HepG2 (cell line): Measurements from ENCODE around the gene LEMD2. TPM values are rescaled to one million over a fixed set of nuclear protein-coding genes. Genes with fewer than 3 reads are reported as not detected.

Source experiments
- ARNT ChIP-seq: fragments of 450-650 bp; IDR thresholded peaks from 2 replicates; pipeline ENCODE4 v1.6.1; 2017
- GATA4 ChIP-seq: sonication (generic); IDR thresholded peaks from 2 replicates; pipeline ENCODE4 v1.6.1; 2016; ENCODE audit warnings: antibody characterized with exemption, low read depth, borderline replicate concordance
- JUND ChIP-seq: sonication (generic); formaldehyde crosslinking; IDR thresholded peaks from 2 replicates; pipeline ENCODE4 v1.8.0; 2022; ENCODE audit warnings: mild to moderate bottlenecking, missing genetic modification reagents
- MIXL1 ChIP-seq: IDR thresholded peaks from 2 replicates; pipeline ENCODE4 v1.6.1; 2016
- PRDM4 ChIP-seq: sonication (generic); formaldehyde crosslinking; IDR thresholded peaks from 2 replicates; pipeline ENCODE4 v1.9.0; 2021; ENCODE audit warnings: missing genetic modification reagents, borderline replicate concordance
- RAD21 ChIP-seq: fragments of 450-650 bp; formaldehyde crosslinking; IDR thresholded peaks from 2 replicates; pipeline ENCODE4 v1.5.0; 2020; ENCODE audit warnings: mild to moderate bottlenecking
- ZBTB14 ChIP-seq: sonication (generic); formaldehyde crosslinking; IDR thresholded peaks from 2 replicates; pipeline ENCODE4 v1.4.0; 2020; ENCODE audit warnings: missing genetic modification reagents
- ZBTB4 ChIP-seq: sonication (generic); formaldehyde crosslinking; IDR thresholded peaks from 2 replicates; pipeline ENCODE4 v1.4.0; 2020; ENCODE audit warnings: missing genetic modification reagents, mild to moderate bottlenecking, borderline replicate concordance
- ZNF234 ChIP-seq: sonication (generic); formaldehyde crosslinking; conservative IDR thresholded peaks from 2 replicates; pipeline ENCODE4 v1.5.1; 2020; ENCODE audit warnings: mild to moderate bottlenecking, missing genetic modification reagents
- ZNF253 ChIP-seq: sonication (generic); formaldehyde crosslinking; IDR thresholded peaks from 2 replicates; pipeline ENCODE4 v1.8.0; 2022; ENCODE audit warnings: mild to moderate bottlenecking, missing genetic modification reagents, borderline replicate concordance
- ZNF281 ChIP-seq: sonication (generic); formaldehyde crosslinking; IDR thresholded peaks from 2 replicates; pipeline ENCODE4 v1.4.0; 2020; ENCODE audit warnings: missing genetic modification reagents, borderline replicate concordance
- ZNF460 ChIP-seq: sonication (generic); formaldehyde crosslinking; IDR thresholded peaks from 2 replicates; pipeline ENCODE4 v1.5.1; 2020; ENCODE audit warnings: missing genetic modification reagents, mild to moderate bottlenecking, borderline replicate concordance
- ZNF629 ChIP-seq: sonication (generic); formaldehyde crosslinking; conservative IDR thresholded peaks from 2 replicates; pipeline ENCODE4 v1.5.0; 2020; ENCODE audit warnings: missing genetic modification reagents
- ZNF672 ChIP-seq: sonication (generic); formaldehyde crosslinking; IDR thresholded peaks from 2 replicates; pipeline ENCODE4 v1.8.1; 2022; ENCODE audit warnings: missing genetic modification reagents
- ZNF704 ChIP-seq: sonication (generic); formaldehyde crosslinking; IDR thresholded peaks from 2 replicates; pipeline ENCODE4 v1.8.1; 2023; ENCODE audit warnings: mild to moderate bottlenecking, inconsistent platforms, moderate library complexity, missing genetic modification reagents, borderline replicate concordance
- ZNF737 ChIP-seq: sonication (generic); formaldehyde crosslinking; IDR thresholded peaks from 2 replicates; pipeline ENCODE4 v1.5.0; 2020; ENCODE audit warnings: missing genetic modification reagents, mild to moderate bottlenecking, borderline replicate concordance
- ZNF878 ChIP-seq: sonication (generic); formaldehyde crosslinking; IDR thresholded peaks from 2 replicates; pipeline ENCODE4 v1.8.1; 2023; ENCODE audit warnings: mild to moderate bottlenecking, missing genetic modification reagents, moderate library complexity
- ZSCAN25 ChIP-seq: sonication (generic); formaldehyde crosslinking; IDR thresholded peaks from 2 replicates; pipeline ENCODE4 v1.8.0; 2022; ENCODE audit warnings: mild to moderate bottlenecking, missing genetic modification reagents
- polyA plus RNA-seq, 8 experiments: library from polyadenylated mRNA; depleted of rRNA in 3 of 8; stranded (reverse) in 7 of 8; unstranded in 1 of 8; fragments of >200 nt; fragmentation: Illumina TruSeq in 4 of 8; extraction: Trizol in 4 of 8; gene quantifications; 2 replicates each; pipeline versions ENCODE4 v1.2.1 to v1.2.3, GENCODE V29; 2011 to 2016; ENCODE audit warnings: low read depth in 4 of 8, missing spikeins in 1 of 8, mixed read lengths in 1 of 8; ENCODE audit not compliant: insufficient read depth in 1 of 8
- total RNA-seq, 5 experiments: library from RNA; depleted of rRNA; stranded (reverse); fragments of >200 nt; fragmentation: Illumina TruSeq; extraction: Trizol; gene quantifications; 2 replicates each; pipeline ENCODE4 v1.2.3, GENCODE V29; 2016; ENCODE audit warnings: low read depth in 1 of 5

Gene LEMD2
- total and polyA plus RNA-seq, 2 of the 13 experiments (the other 11 are each of a cell fraction or from before 2014, with no cell fraction given), result 45.2 to 62.9 TPM

- no peak for TF ChIP-seq ZNF281 (CRISPR knock-in tag)
- no peak for TF ChIP-seq PRDM4
- TF ChIP-seq ZNF629 (CRISPR knock-in tag), result peak; percentile 27; the same call in 1 of the 2 replicates
- peak; percentile 67; the same call in 1 of the 2 replicates for TF ChIP-seq ZNF704 (CRISPR knock-in tag)
- no peak for TF ChIP-seq ZNF253
- no peak for TF ChIP-seq ZNF460
- TF ChIP-seq ZNF672 (CRISPR knock-in tag), result no peak
- TF ChIP-seq MIXL1 (CRISPR knock-in tag), result 0 out of 2 replicates have a peak, but pooled peaks have one; percentile 28
- TF ChIP-seq ZBTB4, result peak; percentile 29; the same call in 1 of the 2 replicates
- no peak for TF ChIP-seq ARNT
- TF ChIP-seq RAD21 (CRISPR knock-in tag), result peak; percentile 99
- TF ChIP-seq ZNF234, result no peak
- TF ChIP-seq ZSCAN25 (CRISPR knock-in tag), result peak; percentile 92
- no peak; the same call in none of the 2 replicates for TF ChIP-seq ZNF878 (CRISPR knock-in tag)
- no peak for TF ChIP-seq GATA4
- no peak for TF ChIP-seq ZBTB14 (CRISPR knock-in tag)
- TF ChIP-seq ZNF737 (CRISPR knock-in tag), result no peak
- TF ChIP-seq JUND (CRISPR knock-in tag), result peak; percentile 66; the same call in 1 of the 2 replicates
Measured at GRCh38 chr6:33761922-33762629, 26.9 kb downstream of the LEMD2 start (continued).
